HG03159 (cell line): ENCODE data around the gene KCTD10.
"Not testable (repeated sequence)": the region's sequence is repeated elsewhere in the genome, so short reads cannot be mapped to it uniquely, and the experiment has no call there.

ENCODE experiments used
- ATAC-seq: cut with Tn5 transposase; IDR thresholded peaks from one replicate; pipeline ENCODE4 v1.9.1; 2021; ENCODE audit warnings: mild to moderate bottlenecking, moderate library complexity; ENCODE audit not compliant: unreplicated experiment

Gene KCTD10

GRCh38 chr12:109475121-109475520, 2.0 kb downstream of the KCTD10 start:
- ATAC-seq, result no peak

DNA sequence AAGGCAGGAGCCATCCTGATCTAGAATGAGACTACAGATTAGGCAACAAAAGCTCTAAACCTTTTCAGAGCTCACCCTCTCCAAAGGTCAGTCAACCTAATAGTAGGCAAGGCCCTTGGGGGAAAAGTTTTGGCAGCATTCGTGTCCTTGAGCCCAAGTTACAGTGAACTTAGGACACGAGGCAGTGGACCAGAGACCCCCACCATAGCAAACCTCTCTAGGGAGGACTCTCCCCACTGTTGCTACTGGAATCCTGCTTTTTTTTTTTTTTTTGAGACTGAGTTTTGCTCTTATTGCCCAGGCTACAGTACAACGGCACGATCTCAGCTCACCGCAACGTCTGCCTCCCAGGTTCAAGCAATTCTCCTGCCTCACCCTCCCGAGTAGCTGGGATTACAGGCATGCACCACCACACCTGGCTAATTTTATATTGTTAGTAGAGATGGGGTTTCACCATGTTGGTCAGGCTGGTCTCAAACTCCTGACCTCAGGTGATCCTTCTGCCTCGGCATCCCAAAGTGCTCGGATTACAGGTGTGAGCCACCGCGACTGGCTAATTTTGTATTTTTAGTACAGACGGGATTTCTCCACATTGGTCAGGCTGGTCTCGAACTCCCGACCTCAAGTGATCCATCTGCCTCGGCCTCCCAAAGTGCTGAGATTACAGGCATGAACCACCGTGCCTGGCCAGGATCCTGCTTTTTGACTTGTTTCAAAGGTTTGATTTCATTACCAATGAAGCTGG, 3.4 kb downstream of the KCTD10 start:
- not testable (repeated sequence) for ATAC-seq

DNA sequence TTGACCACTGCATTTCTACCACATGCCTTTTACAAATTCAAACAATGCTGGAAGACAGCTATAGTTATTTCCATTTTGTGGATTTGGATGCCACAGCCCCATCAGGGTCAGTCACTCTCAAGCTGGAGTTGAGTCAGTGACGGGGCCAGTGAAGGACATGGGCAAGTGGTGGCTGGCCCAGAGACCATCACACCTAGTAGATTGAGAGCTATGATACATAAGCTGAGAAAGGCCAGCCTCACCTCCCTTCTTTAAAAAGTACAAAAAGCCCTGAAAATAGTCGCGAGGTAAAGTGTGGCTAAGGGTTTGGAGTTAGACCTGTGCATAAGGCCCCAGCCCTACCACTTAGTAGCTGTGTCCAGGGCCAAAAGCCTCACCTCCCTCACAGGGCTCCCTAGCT, 4.1 kb downstream of the KCTD10 start:
- ATAC-seq, result no peak

DNA sequence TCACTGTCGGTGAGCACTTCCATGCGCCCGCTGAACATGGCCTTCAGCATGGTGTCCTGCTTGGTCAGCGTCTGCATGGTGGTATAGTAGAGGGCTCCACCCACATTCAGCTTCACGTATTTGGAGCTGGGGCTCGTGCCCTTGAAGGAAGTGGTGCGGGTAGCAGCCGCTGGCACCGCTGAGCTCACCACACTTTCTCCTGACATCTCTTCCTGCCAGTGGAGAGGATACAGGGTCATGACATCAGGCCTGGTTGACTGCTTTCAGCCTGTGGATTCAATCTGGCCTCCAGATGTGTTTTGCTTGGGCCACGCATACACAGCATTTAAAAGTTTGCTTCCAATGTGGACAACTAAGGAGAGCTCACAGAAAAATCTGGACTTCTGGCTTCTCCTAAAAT, 7.6 kb downstream of the KCTD10 start:
- no peak for ATAC-seq

DNA sequence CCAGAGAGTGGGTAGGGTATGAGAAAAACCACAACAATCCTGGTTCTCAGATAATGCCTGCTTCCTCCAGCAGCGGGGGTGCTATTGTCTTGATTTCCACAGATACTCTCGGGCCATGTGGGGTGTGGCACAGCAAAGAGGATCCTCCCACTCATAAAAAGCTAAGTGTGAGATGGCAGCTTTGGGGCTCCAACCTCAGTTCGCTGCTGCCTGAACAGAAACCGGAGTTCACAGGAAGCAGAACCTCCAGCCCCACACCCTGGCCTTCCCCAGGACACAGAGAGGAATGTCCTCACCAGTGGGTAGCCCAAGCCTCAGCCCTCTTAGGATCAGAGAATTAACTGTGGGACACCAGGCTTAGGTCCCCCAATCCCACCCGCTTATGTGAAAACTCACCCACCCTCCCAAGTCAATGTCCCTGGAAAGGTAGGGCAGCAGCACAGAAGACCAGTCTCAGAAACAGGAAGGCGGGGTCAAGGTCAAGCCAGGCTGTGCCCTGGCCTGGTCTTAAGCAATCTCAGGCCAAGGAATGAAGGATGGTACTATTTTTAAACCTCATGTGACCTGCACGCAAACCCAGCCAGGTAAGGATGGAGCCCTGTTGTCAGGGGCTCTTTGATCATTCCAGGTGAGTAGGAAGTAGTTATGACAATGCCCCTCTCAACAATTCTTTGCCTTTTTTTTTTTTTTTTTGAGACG, 9.0 kb downstream of the KCTD10 start:
- no peak for ATAC-seq

DNA sequence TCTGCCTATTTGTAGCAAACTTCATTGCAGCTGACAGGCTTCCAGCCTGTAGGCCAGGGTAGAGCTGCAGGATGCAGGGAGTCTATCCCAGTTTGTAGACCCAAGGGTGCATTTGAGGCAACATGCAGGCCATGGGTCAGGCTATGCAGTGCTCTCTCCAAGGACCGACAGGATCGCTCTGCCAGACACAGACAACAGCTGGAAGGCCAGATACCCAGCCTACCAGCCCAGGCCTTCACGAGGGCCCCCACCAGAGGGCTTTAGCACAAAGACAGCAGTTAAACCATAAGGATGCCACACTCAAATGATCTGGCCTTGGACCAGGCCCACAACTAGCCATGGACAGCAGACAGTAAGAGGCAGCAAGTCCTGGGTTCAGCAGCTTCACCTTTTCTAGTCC, 10.3 kb downstream of the KCTD10 start:
- ATAC-seq, result no peak

GRCh38 chr12:109466305-109466704, 10.8 kb downstream of the KCTD10 start:
- ATAC-seq, result no peak

- no peak for ATAC-seq
Measured at GRCh38 chr12:109464642-109465351, 12.3 kb downstream of the KCTD10 start.

- no peak for ATAC-seq
Measured at GRCh38 chr12:109463756-109464155, 13.3 kb downstream of the KCTD10 start.

GRCh38 chr12:109462868-109463692, 14.0 kb downstream of the KCTD10 start:
- ATAC-seq, result no peak

- no peak for ATAC-seq
Measured at GRCh38 chr12:109461846-109462756, 15.0 kb downstream of the KCTD10 start.

GRCh38 chr12:109461049-109461845, 15.9 kb downstream of the KCTD10 start:
- no peak for ATAC-seq

- ATAC-seq, result no peak
Measured at GRCh38 chr12:109460538-109460937, 16.6 kb downstream of the KCTD10 start.

GRCh38 chr12:109459247-109459646, 17.9 kb downstream of the KCTD10 start:
- no peak for ATAC-seq

- ATAC-seq, result no peak
Measured at GRCh38 chr12:109458771-109459208, 18.3 kb downstream of the KCTD10 start.

GRCh38 chr12:109458086-109458485, 19.0 kb downstream of the KCTD10 start:
- no peak for ATAC-seq

DNA sequence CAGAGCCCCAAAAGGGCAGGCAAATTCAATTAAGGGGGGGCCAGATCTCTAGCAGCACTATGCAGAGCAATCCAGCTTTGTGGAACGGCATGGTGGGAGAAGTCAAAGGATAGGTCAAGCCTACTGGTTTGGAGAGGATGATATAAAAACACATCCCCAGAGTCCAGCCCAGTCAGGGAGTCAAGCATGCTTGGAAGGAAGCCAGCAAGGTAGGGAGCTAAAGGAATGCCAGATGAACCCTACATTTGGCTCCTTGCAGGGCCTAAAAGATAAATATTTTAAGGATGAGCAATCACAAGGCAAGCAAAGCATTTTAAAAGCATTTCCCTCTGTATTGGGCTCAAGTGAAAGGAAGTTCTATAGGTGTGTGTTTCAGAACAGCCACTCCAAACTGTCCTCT, 21.4 kb downstream of the KCTD10 start:
- ATAC-seq, result no peak

DNA sequence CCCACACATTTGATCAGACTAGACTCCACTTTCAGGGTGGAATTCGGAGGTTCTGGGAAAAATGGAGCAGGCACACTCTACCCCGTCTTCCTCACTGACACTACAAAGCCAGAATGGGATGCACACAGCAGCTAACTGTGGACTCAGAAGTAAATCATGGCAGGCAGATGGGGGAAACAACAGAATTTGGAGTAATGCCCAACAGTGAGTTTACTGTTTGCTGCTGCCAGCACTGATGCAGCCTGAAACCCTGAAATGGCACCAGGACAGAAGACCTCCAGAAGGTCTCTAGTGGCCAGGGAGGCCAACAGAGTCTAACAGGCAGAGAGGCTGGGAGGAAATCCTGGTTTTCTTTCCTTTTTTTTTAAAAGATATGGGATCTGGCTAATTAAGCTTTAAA, 24.6 kb downstream of the KCTD10 start:
- no peak for ATAC-seq

GRCh38 chr12:109451400-109451799, 25.7 kb downstream of the KCTD10 start:
- ATAC-seq, result no peak
